NK-92 (cell line): ENCODE measurements around the gene APLP2.
"Not testable (repeated sequence)": the region's sequence is repeated elsewhere in the genome, so short reads cannot be mapped to it uniquely, and the experiment has no call there.

Experiments
- DNase-seq: peaks from one replicate; lab custom pipeline; 2025; ENCODE audit not compliant: unreplicated experiment; lab: John Stamatoyannopoulos, UW

APLP2 gene

DNA sequence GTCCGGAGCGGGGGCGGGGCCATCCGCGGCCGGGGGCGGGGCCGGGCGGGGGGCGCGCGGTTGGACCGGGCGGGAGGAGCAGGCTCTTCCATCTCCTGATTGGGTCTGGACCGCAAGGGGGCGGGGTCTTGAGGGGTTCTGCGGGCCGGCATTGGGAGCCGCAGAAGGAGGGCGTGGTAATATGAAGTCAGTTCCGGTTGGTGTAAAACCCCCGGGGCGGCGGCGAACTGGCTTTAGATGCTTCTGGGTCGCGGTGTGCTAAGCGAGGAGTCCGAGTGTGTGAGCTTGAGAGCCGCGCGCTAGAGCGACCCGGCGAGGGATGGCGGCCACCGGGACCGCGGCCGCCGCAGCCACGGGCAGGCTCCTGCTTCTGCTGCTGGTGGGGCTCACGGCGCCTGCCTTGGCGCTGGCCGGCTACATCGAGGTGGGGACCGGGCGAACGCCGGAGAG is at the start of gene APLP2:
TSS of gene APLP2 (plus strand) at position 236 of the 450 bp plus-strand sequence. CDS start at position 320, 84 bp downstream.
- peak; percentile 75 for DNase-seq

DNA sequence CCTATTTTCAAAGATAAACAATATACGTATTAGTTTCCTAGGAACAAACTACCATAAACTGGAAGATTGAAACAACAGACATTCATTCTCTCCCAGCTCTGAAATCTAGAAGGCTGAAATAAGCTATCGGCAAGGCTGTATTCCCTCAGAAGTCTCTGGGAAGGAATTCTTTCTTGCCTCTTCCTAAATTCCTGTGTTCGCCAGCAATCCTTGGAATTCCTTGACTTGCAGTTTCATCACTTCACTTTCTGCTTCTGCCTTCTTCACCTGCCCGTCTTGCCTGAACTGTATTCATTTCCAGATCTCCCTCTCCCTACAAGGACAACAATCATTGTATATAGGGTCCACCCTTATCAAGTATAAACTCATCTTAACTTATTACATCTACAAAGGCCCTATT is 49.4 kb upstream of the APLP2 start:
- DNase-seq, result no peak

DNA sequence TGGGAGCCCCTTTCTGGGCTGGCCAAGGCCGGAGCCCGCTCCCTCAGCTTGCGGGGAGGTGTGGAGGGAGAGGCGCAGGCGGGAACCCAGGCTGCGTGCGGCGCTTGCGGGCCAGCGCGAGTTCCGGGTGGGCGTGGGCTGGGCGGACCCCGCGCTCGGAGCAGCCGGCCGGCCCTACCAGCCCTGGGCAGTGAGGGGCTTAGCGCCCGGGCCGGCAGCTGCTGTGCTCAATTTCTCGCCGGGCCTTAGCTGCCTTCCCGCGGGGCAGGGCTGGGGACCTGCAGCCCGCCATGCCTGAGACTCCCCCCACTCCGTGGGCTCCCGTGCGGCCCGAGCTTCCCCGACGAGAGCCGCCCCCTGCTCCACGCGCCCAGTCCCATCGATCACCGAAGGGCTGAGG is 48.1 kb upstream of the APLP2 start:
- not testable (repeated sequence) for DNase-seq

DNA sequence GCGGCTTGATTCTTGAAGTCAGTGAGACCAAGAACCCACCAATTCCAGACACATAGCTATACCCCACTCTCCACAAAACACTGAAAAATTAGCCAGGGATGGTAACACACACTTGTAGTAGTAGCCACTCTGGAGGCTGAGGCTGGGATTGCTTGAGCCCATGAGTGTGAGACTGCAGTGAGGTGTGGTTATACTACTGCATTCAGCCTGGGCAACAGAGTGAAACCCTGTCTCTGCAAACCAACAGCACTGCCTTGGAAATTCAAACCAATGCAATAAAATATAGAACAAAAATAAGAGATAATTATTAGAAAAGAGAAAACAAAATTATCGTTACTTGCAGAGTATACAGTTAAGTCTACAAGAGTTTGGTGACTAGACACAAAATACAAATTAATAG is 46.9 kb upstream of the APLP2 start:
- no peak for DNase-seq

DNA sequence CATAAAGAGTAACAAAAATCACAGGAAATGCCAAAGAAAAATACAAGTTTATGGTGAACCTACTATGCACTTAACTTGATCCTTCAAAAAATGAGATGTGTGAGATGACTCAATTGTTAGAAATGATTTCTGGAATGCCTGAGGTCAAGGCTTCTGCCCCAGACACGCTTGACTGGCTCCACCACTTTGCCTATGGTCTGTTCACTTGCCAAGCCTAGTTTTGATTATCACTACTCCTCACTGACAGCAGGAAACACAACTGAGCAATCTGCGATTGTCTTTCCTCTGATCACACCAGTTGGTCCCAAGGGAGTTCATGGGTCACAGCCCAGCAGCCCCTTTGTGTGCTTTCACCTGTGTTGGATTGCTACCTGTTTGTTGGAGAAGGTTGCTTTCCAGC is 46.5 kb upstream of the APLP2 start:
- DNase-seq, result no peak

DNA sequence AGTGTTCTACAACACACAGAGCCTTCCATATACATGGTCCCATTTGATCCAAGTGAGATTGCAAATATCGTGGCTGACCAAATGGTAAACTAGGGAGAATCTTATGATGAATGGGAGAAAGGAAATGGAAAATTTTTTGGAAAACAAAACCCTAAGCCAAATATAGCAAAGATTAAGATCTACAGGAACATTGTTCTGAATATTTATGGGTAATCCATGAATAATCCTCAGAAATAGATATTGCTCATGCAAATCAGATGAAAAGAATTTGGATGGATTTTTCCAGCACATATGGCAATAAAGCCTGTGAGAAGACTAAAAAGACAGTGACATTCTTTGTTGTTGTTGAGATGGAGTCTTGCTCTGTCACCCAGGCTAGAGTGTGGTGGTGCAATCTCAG is 45.3 kb upstream of the APLP2 start:
- no peak for DNase-seq

DNA sequence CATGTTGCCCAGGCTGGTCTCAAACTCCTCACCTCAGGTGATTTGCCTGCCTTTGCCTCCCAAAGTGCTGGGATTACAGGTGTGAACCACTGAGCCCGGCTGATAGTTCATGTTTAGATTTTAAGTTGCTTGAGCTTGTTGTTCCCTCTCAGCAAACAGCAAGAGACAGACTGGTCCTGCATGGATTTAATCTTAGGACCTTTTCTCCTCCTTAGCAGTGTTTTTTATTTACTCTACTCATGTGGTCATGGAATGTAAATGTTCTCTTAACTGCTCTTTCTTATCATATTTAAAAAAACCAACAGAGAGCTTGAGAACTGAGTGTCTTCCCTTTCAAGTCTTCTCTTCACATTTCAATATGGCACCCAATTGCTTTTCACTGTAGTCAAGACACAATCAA is 44.3 kb upstream of the APLP2 start:
- DNase-seq, result no peak

DNA sequence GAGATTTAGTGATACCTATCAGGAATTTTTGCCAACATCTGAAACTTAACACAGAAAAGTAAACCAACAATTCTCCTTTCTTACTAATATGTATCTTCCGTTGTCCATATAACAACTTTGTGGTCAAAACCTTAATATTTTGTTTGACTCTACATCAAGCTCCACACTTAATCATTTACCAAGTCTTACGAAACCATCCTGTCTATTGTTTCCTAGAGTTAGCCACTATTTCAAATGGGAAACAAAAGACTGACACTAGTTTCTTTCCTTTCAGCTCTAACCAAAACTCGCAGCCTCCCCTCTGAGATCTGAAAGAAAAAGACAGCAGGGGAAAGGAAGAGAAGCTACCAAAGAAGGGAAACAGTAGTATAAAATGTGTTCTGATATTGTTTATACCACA is 40.6 kb upstream of the APLP2 start:
- no peak for DNase-seq

DNA sequence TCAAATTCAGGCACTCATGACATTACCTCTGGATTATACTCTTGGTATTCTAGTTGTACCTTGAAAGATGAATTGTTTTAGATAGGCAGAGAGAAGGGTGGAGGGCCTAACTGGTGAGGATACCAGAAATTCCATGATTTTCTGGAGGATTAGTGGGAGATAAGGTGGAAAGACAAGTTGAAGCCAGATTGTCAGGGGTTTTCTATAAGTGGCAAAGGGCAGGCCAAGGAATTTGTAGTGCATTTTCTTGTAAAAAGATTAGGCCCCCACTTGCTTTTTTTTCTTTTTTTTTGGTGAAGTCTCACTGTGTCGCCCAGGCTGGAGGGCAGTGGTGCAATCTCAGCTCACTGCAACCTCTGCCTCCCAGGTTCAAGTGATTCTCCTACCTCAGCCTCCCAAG is 38.6 kb upstream of the APLP2 start:
- no peak for DNase-seq

DNA sequence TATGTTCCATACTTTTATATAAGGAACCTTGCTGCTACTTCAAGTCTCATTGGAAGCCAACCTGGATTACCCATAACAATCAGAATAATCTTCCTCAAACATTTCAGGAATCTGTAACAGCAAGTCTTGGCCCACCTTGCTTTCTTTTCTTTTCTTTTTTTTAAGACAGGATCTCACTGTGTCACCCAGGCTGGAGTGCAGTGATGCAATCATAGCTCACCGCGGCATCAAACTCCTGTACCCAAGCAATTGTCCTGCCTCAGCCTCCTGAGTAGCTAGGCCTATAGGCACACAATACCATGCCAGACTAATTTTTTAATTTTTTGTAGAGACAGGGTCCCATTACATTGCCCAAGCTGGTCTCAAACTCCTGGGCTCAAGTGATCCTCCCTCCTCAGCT is 37.7 kb upstream of the APLP2 start:
- no peak for DNase-seq

DNA sequence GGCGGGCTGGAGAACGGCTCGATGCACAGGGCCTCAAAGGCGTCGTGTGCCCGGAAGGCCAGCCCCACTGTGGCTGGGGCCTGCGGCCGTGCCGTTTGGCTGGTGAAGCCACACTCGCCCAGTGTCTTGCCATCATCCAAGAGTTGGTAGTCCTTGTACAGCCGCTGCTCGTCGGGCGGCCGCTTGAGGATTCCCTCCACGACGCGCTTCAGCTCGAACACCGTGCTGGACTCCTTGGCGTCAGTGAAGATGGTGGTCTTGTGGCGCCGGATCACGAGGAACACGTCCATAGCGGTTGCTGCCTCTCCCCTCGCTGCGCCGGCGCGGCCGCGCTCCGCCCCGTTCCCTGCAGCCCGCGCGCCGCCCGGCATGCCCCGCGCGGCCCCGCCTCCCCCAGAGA is 36.8 kb upstream of the APLP2 start:
- DNase-seq, result no peak

DNA sequence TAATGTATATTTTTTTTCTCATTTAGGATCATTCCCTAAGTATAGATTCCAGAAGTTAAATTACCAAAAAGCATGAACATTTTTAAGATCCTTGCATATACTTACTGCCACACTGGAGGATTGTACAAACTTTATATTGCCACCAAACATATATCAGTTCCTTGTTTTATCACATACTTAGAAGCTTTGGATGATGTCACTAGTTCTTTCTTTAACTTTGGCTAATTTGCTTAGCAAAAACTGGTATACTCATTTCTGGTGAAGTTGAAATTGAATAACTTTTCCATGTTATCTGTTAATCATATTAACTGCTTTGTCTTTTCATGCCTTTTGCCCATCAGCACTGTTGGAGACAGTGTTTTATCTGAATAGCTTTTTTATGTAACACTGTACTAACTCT is 35.5 kb upstream of the APLP2 start:
- DNase-seq, result no peak

DNA sequence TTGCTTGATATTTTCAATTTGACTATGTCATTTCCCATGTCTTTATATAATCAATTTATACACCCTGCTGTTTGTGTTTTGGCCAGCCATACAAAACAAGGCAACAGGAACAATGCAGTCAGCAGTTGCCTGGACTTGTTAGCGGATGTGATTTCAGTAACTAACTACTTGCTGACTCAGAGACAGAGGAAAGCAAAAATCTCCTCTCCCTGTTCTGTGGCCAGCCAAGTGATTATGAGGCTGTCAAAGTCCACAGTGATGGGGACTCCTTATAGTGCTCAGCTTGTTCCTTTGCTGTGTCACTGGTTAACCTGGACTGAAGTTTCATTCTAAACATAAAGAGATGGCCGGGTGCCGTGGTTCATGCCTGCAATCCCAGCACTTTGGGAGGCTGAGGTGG is 32.6 kb upstream of the APLP2 start:
- no peak for DNase-seq

DNA sequence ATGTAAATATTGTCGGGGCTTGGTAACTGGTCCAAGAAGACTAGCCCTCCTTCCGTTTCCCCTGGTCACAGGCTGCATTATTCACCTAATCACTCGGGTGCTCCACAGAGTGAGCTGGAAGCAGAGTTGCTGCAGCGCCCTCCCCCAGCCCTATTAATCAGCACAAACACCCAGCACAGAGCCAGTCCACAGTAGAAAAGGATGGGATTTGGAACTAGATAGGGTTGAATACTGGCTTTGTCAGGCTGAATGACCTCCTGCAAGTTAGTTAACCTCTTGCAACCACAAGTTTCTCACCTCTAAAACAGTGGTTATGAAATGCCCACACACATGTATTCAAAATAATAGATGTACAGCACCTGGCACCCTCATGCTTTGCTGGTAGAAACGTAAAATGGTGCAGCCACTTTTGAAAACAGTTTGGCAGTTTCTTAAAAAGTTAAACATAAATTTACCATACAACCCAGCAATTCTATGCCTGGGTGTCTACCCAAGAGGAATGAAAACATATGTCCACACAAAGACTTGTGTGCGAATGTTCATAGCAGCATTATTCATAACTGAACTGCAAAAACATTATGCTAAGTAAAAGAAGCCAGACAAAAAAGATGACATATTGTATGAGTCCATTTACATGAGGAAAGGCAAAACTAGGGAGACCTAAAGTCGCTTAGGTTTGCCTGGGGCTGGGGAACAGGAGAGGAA is 31.7 kb upstream of the APLP2 start:
- no peak for DNase-seq

DNA sequence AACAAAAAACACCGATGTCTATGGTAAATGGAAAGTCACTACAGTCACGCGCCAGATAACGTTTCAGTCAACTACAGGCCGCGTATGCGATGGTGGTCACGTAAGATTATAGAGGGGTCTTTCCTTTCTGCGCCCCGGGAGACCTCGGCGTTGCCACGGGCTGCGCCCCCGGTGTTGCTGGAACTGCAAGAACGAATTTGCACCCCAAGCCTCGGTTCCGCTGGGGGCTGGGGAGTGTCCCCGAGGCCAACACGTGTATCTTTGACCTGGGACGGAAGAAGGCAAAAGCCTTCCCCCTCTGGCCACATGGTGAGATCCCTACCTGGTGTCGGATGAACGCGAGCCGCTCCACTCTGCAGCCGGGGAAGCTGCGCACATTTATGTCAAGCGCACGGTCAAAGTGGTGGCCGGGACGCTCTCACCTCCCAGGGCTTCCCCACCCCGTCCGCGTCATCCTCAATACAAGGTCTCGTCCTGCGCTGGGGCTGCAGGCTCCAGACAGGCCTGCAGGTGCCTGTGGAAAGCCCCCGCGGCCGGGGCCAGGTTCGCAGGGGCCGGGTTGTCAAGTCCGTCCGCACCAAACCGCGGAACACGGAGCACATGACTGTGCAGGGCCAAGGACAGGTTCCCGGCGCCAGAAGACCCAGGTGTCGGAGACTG is 29.3 kb upstream of the APLP2 start:
- no peak for DNase-seq

DNA sequence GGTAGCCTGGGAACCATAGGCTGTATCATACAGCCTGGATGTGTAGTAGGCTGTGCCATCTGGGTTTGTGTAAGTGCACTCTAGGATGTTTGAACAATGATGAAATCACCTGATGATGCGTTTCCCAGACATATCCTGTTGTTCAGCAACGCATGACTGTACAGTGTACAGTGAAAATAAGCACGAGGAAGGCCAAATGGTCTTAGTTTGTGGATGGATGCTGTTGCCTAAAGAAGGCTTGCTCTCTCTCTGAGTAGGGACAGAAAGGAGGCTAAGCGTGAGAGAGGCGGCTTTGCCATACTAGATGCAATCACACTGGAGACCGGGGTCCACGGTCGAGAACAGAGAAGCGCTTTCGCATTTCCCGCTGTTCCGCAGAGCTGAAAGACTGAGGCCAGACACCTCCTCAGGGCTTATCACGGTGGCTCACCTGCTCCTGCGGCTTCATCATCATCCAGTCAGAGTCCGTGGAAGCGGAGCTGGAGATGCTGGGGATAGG is 27.6 kb upstream of the APLP2 start:
- DNase-seq, result no peak

DNA sequence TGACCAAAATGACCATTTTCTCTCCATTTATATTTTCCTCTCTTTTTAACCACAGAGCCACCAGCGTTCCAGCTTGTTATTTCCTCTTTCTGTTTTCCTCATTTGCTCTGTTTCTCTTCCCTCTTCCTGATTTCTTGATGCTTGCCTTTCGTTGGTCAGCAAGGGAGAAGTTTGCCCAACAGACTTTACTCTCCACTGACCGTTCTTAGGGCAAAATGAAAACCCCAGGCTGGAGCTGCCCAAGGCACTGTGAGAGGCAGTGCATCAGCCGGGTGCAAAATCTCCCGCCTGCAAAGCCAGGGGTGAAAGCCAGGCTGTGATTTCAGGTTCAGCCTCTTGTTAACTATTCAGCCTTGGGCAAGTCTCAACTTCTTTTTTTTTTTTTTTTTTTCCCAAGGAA is 26.1 kb upstream of the APLP2 start:
- no peak for DNase-seq

DNA sequence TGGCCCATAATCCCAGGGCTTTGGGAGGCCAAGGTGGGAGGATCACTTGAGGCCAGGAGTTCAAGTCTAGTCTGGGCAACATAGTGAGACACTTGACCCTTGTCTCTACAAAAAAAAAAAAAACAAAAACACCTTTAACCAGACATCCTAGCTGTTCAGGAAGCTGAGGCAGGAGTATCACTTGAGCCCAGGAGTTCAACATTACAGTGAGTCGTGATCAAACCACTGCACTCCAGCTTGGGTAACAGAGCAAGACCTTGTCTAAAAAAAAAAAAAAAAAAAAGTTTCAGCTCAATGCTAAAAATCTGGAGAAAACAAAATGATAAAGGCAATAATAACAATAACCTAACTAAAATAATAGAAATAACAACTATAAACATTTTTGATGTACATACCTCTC is 22.6 kb upstream of the APLP2 start:
- DNase-seq, result no peak

DNA sequence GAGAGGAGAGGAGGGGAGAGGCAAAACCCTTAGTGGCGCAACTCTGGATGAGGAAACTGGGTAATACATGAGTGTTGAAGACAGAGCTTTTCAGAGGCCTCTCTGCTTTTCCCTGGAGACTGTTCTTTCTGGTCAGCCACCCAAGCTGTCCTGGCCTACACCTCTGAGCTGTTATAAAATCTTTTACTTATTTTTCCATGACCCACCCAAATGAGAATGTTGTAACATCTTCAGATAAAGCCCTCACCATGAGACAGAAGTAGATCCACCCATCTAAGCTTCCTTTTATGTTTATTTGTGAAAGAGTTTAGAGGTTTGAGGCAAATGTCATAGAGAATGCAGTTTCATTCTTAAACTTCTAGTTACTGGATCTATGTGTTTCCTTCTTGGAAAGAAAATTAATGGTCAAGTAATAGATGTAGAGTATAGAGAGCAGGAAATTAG is 20.3 kb upstream of the APLP2 start:
- DNase-seq, result no peak

DNA sequence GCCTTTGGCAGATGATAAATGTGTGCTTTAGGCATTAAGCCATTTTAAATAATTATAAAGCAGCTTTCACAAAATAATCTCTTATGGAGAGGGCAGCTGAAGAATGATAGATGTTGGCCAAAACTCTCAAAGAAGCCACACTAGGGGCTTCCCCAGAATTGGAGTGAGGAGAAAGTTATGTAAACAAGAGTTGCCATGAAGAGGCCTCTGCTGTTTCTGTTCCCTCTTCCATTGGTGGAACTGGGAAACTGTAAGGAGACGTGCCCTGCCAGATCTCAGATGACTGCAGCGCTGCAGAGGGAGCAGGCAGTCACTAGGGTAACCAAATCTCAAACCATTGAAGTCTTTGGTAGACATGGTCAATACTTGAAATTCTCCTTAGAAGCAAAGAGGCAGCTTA is 19.4 kb upstream of the APLP2 start:
- DNase-seq, result no peak

DNA sequence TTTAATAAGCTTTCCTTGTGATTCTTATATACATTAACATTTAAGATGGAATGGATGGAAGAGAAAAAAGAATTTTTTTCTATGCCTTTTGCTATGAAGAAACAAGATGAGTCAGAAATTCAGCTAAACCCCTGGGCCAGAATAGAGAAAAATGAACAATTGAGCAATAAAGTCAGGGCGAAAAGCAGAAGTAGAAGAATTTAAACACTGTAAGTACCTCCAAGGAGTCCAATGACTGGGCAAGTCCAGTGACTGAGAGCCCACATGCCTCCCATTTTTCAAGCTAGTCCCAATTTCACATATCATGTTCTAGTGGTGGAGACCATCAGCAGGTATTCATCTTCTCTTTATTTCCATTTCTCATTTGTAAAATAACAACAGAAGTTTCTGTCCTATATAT is 18.6 kb upstream of the APLP2 start:
- no peak for DNase-seq

DNA sequence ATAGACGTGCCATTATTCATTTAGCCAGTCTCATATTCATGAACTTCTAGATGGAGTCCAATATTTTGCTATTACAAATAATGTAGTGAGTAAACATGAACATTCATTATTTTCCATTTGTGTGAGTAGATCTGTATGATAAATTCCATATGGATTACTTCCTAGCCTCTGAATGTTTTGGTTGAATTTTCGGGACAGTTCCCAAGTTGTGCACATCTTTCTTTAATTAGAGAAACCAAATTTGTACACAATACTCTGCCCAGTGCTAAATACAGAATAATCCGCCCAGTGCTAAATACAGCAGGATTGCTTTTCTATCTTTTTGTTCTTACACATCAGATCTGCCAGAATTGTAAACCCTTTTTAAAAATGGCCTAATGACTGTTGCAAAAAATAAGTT is 17.1 kb upstream of the APLP2 start:
- no peak for DNase-seq

DNA sequence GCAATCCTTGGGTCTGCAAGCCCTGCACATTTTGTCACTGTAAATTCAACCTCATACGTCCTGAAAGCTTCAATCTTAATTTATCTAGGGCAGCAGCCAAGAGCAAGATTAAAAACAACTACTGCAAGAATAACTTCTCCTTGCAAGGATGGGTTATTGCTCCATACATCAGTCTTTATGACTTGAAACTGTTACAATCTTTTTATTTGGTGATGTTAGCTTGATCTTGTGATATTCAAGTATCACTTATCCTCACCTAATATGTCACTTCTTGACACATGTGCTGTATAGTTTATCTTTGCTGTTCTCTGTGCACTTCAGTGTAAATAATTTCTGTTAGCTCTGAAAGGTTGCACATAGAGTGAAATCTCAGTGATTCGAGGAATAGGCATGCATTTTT is 14.7 kb upstream of the APLP2 start:
- DNase-seq, result no peak
